ENCODE results near the gene VWA3A.

The VWA3A gene

DNA sequence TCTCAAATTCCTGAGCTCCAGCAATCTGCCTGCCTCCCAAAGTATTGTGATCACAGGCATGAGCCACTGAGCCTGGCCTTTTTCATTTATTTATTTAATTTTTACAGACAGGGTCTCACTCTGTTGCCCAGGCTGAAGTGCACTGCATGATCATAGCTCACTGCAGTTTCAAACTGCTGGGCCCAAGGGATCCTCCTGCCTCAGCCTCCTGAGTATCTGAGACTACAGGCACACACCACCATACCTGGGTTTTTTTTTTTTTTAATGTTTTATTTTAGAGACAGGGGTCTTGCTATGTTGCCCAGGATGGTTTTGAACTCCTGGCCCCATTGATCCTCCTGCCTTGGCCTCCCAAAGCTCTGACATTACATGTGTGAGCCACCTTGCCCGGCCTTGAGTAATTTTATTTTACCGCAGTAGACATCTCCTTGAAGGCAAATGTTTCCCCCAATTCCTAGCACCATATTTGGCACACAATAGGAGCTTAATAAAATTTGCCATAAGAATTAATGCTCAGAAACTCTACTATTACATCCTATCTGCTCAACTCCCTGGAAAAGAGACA, 111.8 kb downstream of the VWA3A start:
- TF ChIP-seq CTBP1 (IDR thresholded peaks at IDR 0.05; ENCODE audit: borderline replicate concordance) (no peak), FOXA1 (IDR thresholded peaks at IDR 0.05) (no peak), L3MBTL2 (conservative IDR thresholded peaks at IDR 0.05) (no peak), BHLHE40 (IDR thresholded peaks at IDR 0.05; ENCODE audit: borderline replicate concordance) (no peak), ZNF384 (IDR thresholded peaks at IDR 0.05) (no peak), TARDBP (IDR thresholded peaks at IDR 0.05) (no peak)
- POLR2A ChIA-PET: interaction anchor here (1.0 kb wide), 1 partner anchor 9 kb away, joined by 3 read pairs; no protein-coding TSS in a partner anchor
- no peak for DNase-seq (ENCODE audit: extremely low spot score)
- CTCF ChIA-PET: no interaction called here

DNA sequence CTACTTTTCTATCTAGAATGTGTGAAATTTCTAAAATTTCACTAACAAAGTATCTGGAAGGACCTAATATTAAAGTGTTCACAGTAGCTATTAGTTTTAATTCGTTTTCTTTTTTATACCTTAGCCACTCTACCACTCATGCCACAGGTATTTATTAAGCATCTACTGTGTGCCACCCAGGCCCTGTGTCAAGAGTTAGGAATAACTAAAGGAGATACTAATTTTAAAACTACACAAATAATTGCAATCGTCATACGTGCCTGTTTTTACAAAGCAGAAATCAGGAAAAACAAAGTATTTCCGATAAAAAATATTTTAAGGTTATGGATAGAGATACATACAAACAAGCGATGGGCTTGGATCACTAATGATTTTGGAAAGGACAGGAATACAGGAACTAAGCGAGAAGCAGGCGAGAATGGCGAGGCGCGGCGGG, 113.3 kb downstream of the VWA3A start:
- ChIA-PET POLR2A (interaction anchor here (0.6 to 2.9 kb wide), 8 partner anchors 11 to 109 kb away, joined by 3 to 17 read pairs (median 4); partner anchors contain the start of gene POLR3E), CTCF (interaction anchor here (0.6 to 0.8 kb wide), 3 partner anchors 11 to 170 kb away, joined by 3 read pairs; no protein-coding TSS in a partner anchor)
- no peak for DNase-seq (ENCODE audit: extremely low spot score)
- no peak for TF ChIP-seq CTBP1 (IDR thresholded peaks at IDR 0.05; ENCODE audit: borderline replicate concordance)
- no peak for TF ChIP-seq LEF1 (IDR thresholded peaks at IDR 0.05; ENCODE audit: borderline replicate concordance)
- no peak for TF ChIP-seq ELF4 (IDR thresholded peaks at IDR 0.05)
- TF ChIP-seq ZNF384 (IDR thresholded peaks at IDR 0.05): no peak
- TF ChIP-seq TARDBP (IDR thresholded peaks at IDR 0.05): no peak
- TF ChIP-seq, protein P1, sequence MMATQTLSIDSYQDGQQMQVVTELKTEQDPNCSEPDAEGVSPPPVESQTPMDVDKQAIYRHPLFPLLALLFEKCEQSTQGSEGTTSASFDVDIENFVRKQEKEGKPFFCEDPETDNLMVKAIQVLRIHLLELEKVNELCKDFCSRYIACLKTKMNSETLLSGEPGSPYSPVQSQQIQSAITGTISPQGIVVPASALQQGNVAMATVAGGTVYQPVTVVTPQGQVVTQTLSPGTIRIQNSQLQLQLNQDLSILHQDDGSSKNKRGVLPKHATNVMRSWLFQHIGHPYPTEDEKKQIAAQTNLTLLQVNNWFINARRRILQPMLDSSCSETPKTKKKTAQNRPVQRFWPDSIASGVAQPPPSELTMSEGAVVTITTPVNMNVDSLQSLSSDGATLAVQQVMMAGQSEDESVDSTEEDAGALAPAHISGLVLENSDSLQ (IDR thresholded peaks at IDR 0.05): no peak
- no peak for TF ChIP-seq ARNT (IDR thresholded peaks at IDR 0.05)
- no peak for TF ChIP-seq BHLHE40 (IDR thresholded peaks at IDR 0.05; ENCODE audit: borderline replicate concordance)
- TF ChIP-seq FOXA1 (IDR thresholded peaks at IDR 0.05): no peak
- no peak for TF ChIP-seq FOXK2 (IDR thresholded peaks at IDR 0.05)
- no peak for TF ChIP-seq HDGF (IDR thresholded peaks at IDR 0.05; ENCODE audit: borderline replicate concordance)
- TF ChIP-seq NFRKB (IDR thresholded peaks at IDR 0.05): no peak
- no peak for TF ChIP-seq FOXM1 (IDR thresholded peaks at IDR 0.05; ENCODE audit: borderline replicate concordance)

DNA sequence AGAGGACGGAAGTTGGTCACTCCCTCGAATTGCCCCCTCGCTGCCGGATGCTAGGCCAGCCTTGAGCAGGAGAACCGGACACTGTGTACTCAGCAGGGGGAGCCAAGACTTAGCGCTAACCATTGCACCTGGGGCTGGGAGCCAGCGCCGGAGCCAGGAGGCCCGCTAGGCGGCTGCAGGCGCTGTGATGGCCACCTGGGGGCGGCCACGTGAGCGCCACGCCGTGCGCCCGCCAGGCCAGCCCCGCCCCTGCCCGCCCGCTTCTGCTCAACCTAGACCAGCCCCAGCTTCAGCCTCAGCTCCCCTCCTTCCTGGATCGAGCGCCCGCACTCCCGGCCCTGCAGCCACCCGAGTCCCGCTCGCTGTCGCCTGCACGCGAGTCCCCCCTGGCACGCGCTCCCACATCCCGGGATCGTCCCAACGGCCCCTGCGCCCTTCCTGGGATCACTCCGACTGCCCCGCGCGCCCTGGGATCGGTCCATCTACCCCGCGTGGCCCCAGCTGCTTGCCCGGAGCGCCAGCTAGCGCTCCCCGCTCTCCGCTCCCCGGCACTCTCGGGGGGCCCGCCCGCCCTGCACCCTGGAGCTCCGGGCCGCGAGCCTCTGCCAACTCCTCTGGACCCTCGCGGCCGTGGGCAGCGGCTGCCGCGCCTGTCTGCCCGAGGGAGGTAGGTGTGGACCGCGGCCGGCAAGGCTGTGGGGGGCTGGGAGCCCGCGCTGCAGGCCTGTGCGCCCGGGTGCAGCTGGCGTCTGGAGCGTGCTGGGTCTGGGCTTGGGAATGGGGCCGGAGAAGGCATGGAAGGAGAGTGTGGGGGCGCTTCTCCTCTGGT, 113.9 kb downstream of the VWA3A start, which contains the start of gene EEF2K:
Gene EEF2K (plus strand): TSS at position 266 of the 829 bp plus-strand sequence. CDS start 19,452 bp downstream, outside the sequence.
- POLR2A ChIA-PET: interaction anchor here (0.6 to 2.9 kb wide), 8 partner anchors 12 to 108 kb away, joined by 3 to 17 read pairs (median 4); partner anchors contain the start of gene POLR3E
- CTCF ChIA-PET: interaction anchor here (0.6 to 0.8 kb wide), 2 partner anchors 94 to 171 kb away, joined by 3 read pairs; no protein-coding TSS in a partner anchor
- DNase-seq (ENCODE audit: extremely low spot score): peak; percentile 93
- TF ChIP-seq ARNT (IDR thresholded peaks at IDR 0.05) (0 out of 2 replicates have a peak, but pooled peaks have one; percentile 56), TARDBP (IDR thresholded peaks at IDR 0.05) (no peak), L3MBTL2 (conservative IDR thresholded peaks at IDR 0.05) (peak; percentile 70), HDGF (IDR thresholded peaks at IDR 0.05; ENCODE audit: borderline replicate concordance) (0 out of 2 replicates have a peak, but pooled peaks have one; percentile 22)
